GM19397 (cell line): ENCODE data around the gene HDAC4.

Source experiments
- ATAC-seq: cut with Tn5 transposase; IDR thresholded peaks from one replicate; pipeline ENCODE4 v1.9.1; 2021; ENCODE audit warnings: mild to moderate bottlenecking, moderate library complexity; ENCODE audit not compliant: unreplicated experiment

The HDAC4 gene

DNA sequence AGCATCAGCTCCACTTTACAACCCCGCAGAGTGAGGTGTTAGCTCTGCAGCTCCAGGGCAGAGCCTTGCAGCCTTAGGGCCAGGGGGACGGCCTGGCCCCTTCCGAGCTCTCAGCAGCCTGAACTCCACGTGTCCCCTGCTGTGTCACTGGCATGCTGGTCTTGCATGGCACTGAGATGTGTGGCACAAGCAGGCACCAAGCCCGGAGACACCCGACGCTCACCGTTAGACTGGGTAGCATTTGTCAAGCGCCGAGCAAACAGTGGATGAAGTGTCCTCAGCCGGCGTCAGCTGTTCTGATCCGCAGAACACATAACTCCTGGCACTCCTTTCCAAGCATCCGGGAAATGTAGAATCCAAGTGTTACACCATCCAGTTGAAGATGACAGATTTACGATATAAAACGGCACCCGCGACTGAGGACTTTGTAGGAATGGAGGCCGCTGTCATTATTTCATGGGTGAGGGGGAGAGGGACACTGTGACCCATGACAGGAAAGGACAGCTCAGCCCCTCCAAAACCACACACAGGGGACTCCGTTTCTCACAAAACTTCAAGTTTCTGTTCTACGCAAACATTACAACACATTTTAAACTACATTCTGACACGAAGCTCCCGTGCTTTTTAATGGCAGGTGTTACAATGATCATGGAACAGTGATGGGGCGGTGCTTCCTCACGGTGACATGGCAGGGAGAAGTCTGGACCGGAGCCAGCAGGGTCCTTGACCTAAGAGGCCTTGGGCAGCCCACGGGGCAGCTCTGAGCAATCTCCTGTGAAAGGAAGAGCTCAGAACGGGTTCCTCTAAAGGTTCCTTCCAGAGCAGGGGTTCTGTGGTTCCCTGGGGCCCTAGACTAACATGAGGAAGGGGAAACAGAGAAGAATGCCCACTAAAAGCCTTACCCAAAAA lies 89.4 kb downstream of the HDAC4 start:
- no peak for ATAC-seq

DNA sequence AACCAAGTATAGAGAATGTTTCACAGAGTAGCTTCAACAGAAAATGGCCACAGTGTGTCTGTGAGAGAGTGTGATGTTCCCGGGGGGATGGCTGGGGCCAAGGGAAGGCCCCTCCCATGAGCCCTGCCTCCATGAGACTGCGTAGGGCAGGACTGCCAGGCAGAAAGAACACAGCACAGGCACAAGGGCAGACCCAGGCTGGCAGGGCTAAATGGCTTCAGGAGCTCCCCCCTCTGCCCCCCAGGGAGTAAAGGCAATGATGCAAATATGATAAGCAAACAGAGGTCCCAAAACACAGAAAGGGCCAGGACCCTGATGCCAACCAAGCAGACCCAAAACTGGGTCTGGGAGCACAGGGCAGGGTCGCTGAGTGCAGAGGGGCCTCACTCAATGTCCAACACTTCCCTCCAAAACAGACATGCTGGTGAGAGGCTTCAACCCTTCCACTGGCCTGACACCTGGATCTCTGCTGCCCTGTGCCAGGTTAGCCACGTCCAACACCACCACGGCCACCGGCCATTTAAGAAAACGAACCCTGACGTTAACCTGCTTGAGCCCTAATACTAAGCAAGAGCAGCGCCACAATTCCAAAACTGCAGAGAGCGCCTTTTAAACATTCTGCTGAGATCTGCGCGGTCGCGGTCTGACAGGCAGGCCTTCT lies 90.3 kb downstream of the HDAC4 start:
- no peak for ATAC-seq

DNA sequence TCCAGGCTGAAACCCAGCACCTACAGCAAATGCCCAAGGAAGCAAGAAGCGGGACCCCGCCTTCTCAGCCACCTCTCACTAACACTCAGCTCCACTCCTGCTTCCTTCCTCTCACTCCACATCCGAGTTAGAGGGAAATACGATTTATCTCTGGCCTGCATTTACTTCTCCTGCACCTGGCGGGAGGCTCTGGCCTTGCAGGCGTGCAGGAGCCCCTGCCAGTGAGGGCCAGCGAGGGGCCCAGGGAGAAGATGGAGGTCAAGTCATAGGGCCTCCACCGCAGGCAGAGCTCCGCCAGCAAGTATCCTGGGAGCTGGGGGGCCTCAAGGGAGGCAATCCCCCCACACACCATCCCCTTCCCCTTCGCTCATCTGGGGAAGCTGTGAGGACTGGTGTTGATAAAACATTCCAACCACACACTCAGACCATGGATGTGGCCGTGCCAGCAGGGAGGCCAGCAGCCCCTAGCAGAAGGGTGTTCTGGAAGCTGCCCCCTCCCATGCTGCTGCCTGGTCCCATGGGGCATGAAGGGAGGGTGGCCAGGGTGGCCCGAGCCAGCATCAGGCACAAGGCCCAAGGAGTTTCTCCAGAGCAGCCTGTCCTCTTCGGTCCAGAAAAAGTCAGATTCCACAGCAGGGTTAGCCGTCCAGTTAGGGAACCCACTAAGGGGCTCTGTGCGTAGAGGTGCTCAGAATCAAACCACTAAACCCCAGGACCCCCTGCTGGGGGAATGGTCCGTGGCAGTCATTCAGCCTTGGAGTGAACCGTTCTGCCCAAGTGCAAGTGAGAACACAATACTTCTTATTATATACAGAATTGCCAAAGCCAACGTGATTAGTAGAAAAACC lies 91.2 kb downstream of the HDAC4 start:
- no peak for ATAC-seq

DNA sequence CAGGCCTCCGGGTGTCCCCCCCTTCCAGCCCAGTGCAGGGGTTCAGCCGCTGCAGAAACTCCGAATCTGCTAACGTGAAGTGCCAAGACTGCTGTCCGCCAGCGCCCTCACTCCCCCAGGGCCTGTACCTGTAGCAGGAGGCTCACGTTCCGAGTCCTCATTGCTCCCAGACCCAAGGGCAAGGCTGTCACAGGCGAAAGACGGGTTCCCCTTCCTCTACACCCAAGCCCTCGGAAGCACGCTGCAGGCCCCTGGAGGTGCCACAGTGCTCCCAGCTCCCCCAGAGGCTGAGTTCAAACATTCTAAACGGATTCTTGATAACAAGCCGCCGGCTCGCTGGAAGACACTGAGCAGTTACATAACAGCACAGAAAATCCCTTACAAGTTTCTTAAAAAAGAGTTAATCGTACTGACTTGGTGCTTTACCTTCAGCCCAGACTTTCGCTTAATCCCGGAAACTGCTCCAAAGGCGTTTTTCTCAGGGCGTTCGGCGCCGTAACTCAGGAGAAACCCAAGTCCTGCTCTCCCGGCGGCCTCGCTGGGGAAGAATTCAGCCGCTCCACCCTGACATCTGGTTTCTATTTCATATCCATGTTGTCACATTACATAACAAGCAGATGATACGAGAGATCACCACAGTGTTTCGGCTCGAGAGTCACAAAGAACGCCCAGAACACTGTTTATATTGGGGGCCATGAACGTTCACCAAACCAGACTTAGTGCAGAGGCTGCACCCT lies 92.0 kb downstream of the HDAC4 start:
- no peak for ATAC-seq

DNA sequence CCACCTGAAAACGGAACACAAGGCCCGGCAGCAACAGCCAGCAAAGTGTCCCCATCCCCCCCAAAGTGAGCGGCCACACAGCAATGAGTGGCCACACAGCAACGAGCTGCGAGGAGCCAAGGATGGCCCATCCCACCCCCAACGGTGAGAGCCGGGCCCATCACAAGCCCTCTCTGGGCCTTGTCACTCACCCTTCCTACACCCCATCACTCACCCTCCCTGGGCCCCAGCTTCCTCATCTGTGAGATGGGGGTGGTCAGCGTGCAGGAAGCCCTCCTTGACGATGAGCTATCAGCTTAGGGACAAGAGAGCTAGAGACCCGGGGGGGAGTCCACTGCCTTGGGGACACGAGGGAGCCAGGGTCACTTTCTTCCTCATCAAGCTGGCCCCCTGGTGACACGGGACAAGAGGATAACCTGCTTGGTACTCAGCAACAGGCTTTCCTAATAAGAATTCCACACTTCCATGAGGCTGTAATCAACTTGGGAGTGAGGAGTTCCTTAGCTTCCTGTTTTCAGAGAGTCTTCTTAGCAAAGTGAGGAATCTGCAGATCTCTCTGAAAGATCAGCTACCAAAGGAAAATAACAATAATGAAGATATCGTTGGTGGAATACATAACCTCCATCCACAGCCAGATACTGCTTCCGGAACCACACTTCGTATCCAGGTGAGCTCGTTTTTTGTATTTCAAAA lies 92.8 kb downstream of the HDAC4 start:
- ATAC-seq: no peak

DNA sequence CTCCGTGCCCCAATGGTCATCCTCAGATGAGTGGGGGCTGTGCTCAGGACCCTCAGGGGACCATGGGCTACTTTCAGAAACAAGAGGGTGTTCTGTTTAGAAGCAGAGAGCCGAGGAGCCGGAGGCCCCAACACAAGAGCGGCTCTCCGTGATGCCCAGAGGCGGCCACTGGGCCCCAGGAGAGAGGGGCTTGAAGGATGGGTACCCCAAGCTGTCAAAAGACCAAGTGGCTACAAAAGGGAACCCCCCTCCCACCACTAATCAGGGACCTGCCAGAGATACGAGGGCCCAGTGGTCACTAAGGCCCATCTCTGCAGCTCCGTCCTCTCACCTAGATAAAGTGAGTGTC lies 93.6 kb downstream of the HDAC4 start:
- no peak for ATAC-seq

DNA sequence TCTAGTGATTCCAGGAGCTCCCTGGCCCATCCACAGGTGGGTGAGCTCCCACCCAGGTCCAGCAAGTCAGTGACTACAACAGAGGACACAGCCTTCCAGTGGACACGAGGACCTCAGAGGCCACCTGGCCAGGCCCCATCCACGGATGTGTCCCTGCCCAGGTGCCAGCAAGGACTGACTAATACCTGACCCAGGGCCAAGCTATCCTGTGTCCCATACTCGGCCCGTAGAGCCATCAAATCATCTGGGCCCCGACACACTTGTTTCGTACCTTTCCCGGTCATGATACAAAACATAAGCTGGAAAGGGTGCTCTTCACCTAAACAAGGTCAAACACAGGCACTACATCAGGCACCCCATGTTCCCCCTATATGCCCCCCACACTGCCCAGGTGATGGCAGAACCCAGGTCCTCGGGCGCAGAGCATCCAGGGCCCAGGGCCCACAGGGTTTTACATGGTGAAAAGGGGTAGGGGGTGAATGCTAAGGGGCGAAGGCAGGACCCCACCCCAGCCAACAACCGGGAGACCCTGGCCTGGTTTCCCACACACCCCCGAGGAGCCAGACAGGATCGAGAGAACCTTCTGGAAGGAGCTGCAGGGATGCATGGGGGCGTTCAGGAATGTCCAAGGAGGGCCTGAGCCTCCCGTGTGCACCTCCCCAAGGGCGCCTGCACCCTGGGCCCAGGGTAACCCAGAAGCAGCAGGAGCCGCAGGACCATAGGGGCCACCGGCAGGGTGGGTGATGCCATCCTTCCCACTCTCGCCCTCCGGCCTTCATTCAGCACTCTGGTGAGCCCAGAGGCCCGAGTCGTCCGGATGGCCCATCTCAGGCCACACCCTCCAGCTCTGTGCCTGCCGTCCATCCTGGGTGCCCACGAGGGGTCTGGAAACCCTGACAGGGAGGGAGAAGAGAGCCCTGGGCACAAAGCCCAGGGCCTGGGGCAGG lies 94.3 kb downstream of the HDAC4 start:
- ATAC-seq: no peak

DNA sequence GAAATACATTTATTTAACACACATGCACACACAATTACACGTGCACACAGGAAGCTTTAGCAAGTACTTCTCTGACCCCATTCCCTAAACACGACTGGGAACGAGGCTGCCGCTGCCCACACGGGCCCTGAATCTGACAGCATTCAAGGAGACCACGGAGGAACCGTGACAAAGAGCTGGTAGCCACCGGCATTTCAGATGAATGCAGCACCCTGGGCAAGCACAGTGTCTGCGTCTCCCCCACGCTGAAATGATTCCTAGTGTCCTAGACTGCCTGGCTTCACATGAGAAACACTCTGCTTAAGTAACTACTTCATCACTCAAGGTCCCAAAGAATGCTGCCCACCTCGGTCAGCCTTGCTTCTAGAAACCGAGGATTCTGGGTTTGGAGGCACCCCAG lies 95.0 kb downstream of the HDAC4 start:
- no peak for ATAC-seq

DNA sequence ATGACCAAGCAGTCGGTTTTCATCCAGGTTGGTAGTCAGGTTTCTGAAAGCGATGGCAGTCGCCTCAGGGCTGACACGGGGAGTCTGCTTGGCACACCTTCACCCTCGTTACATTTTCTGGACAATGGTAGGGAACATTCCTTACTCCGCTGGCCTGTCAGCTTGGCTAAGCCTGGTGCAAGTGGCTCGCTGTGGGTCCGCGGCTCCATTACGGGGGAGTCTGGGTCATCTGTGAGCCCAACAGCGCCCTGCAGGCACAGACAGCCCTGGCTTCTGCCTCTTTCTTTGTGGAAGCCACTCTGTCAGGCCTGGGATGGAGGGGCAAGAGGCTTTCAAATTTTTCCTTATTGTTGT lies 95.6 kb downstream of the HDAC4 start:
- no peak for ATAC-seq

DNA sequence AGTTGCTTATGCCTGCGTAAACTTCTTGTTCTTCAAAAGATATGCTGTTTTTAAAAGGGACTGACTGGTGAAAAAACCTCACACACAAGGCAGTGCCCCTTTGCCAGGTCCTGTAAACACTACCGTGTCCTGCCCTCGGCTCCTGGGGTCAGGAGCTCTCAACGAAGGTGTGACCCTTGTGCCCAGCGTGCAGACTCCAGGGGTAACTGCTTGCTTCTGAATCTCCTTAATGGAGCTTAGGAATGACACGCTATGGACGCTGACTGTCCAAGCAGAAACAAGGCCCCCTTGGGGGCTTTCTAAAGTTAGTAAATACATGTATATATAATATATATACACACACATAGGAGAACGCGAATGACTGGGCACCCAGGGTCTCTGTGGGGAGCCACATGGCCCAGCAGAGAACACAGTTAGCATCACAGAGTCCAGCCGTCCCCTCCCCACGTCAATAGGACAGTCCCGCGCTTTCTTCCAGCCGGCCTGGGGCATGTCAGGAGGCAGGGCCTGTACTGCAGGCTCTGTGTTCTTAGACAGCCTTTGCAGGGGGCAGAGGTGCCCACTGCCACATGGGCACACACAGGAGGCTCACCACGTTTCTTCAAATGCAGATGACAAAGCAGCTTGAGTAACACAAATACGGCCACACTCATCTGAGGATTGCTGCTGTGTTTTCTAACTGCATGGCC lies 96.1 kb downstream of the HDAC4 start:
- ATAC-seq: no peak

DNA sequence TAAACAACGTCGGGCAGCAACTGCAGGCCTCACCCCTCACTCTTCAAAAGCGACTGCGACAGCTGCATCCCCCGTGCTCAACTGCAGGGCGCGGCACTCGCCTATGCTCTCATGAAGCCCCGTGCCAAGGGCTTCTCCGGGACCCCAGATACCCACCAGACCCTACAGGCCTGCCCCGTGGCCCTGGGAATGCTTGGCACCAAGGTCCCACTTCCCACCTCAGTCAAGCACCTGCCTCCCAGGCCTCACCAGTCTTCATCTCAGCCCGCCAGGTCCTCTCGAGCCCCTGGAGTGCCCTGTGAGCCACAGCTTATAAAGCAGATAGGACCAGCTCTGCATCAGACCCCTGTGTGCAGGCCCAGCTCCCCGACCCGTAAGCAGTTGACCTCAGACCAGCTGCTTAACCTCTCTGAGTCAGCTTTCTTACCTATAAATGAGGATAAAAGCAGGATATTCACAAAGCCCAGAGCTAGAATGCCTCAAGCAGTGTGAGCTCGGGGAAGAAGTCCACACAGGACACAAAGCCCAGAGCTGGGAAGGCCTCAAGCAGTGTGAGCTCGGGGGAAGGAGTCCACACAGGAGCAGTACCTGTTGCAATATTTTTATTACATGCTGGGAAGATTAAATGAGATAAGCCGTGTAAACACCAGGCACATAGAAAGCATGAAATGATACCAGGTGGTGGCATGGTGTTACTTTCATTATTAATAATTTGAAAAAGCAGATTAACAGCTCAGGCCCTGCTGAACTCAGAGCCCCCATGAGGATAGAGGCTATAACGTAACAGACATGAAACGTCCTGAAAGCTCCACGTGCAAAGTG lies 96.9 kb downstream of the HDAC4 start:
- ATAC-seq: no peak

DNA sequence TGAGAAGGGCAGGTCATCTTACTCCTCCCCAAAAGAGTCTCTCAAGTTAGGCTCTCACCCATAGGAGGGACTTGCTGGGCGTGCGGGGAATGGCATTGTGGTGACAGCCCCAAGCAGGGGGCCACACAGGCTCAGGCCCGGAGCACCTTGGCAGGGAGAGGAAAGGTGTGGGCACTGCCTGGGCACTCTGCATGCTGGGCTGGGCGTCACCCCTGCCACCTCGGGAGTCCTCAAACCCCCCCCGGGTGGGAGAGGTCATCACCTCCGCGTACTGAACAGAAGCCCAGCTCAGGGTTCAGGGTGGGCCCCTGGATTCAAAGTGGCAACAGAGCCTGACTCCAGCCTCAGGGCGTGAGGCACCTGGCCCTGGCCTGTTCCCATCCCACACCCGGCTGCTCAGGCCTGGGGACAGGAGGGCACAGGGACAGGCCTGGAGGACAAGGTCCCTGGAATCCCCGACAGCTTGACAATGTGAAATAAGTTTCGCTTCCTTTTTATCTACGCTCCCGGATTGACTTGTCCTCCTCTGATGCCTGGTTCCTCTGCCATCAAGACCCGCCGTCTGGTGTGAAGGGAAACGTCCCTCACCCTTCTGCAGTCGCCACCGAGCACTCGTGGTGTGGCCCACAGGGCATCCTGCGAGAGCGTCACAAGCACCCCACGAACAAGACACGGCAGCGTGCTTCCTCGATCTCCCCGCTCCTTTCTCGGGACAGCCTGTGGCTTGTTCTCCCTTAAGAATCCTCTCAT lies 97.8 kb downstream of the HDAC4 start:
- ATAC-seq: no peak

DNA sequence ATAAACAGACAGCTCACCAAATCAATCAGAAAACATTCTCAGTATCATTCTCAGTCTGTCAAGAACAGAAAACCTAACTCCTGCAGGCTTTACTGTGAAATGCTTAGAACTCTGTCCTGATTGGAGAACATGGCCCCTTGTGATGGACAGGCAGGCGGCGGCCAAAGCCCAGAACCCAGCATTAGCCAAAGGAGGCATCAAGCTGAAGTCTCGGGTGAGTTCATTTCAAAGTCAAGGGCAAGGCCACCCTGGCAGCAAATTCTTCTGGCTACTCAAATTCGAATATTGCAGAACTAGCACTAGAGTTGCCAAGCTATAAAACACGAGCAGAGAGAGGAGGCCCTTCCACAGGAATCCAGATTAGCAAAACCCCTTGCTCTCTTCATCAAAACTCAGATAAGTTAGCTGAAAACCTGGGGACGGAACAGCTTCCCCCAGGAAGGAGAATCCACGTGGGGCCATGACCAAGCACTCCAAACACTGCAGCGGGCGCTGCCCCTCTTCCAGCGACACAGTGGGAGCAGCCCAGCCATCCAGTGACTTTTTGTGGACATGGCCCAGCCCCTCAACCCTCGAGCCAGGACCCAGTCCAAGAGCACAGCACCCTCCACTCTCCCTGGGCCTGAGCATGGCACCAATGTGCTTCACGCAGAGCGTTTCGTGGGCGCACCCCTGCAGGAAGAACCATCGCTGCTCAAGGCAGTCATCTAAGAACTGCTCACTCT lies 98.6 kb downstream of the HDAC4 start:
- no peak for ATAC-seq

DNA sequence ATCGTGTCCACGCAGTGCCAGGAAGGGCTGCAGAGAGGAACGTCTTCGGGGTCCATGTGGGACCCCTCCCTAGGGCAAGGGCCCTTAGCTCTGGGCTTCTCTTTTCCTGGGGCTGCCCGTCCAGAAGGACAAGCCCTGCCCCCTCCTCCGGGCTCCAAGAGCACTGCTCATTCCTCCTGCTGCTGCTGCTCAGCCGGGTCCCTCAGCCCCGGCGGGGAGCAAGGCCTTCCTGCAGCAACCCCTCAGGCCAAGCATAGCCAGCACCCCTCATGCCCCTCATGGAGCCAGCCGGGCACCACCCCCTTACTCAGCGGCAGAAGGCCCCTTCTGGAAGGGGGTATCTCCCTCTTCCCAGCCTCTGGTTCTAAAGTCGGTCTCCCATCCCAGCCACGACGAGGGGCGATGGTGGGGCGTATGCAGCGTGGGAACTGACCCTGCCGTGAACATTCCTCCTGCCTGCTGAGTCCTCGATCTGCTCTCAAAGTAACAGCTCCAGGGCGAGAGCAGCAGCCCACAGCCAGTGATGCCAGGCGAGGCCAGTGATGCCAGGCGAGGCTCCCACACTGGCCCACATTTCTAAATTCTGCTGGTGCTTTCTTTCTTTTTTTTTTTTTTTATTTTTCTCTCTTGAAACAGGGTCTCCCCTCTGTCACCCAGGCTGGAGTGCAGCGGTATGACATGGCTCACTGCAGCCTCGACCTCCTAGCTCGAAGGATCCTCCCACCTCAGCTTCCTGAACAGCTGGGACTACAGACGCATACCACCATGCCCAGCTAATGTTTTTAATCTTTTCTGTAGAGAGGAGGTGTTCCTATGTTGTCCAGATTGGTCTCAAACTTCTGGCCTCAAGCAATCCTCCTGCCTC lies 99.7 kb downstream of the HDAC4 start:
- ATAC-seq: no peak

DNA sequence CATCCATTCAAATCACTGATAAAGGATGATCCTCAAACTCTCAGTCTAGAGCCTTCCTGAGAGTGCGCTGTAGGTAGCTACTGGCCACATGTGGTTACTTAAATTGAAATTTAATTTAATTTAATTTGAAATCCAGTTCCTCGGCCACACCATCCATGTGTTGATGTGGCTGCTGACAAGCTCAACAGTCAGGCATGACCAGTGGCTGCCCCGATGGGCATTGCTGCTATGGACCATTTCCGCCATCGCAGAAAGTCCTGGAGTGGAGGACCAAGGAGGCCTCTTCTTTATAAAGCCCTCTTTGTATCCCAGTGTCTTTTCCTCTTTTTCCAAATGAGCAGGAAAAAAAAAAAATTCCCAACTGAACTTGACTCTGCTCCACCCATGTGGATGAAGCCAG lies 100.6 kb downstream of the HDAC4 start:
- ATAC-seq: no peak
